NCI-H1694 treated with DMSO at 0.1 percent for 48 hours (cell line): Measurements from ENCODE around the gene ADCY3.
A peak's percentile ranks its signal among the peaks of the same experiment; 100 is the strongest.

Source experiments
- DNase-seq: peaks from one replicate; lab custom pipeline; 2025; lab: John Stamatoyannopoulos, UW

Gene ADCY3

GRCh38 chr2:24925815-24926214 is 5.8 kb upstream of the ADCY3 start:
- DNase-seq: no peak

GRCh38 chr2:24924732-24925131 is 4.7 kb upstream of the ADCY3 start:
- no peak for DNase-seq

- no peak for DNase-seq
Observed at GRCh38 chr2:24924266-24924665, 4.2 kb upstream of the ADCY3 start.

DNA sequence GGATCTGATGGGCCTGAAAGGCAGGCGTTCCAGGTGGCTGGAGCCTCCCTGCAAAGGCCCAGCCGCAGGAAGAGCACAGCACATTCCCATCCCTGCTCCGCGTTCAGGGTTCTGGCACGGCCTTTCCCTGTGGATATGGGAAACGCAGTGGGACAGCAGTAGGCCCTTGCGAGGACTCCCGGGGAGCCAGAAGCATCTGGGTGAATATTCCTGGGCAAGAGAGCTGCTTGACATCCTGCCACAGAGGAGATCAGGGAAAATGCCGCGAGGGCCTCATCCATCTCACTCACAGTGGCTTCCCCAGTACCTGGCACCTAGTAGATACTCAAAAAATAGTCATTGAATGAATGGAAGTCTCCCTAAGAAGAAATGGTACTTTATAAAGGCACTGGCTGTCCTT is 3.1 kb upstream of the ADCY3 start:
- no peak for DNase-seq

- DNase-seq: no peak
Observed at GRCh38 chr2:24922556-24922955, 2.5 kb upstream of the ADCY3 start.

GRCh38 chr2:24920809-24921441 is 888 bp upstream of the ADCY3 start:
- DNase-seq: peak; percentile 16

GRCh38 chr2:24919506-24920097 is 435 bp downstream of the ADCY3 start:
- peak; percentile 9 for DNase-seq

DNA sequence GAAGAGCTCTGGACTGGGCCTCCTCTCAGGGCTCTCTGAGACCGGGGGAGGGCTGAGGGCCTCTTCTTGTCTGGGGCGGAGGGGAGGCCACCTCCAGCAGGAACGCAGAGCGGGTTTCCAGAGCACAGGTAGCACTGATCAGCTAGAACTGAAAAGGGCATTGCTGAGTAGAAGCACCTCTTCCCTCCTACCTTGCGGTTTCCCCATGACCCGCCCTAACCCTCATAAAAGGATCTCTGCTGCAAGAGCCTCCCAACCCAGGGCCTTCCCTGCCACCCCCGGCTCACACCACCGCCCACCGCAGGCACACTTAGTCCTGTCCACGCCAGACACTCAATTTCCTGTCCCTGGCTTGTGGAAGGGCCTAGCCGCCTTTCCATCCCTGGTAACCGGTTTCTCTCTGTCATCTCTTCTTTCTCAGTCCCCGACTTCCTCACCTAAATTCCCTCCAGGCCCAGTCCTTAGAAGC is 966 bp downstream of the ADCY3 start:
- DNase-seq: no peak

DNA sequence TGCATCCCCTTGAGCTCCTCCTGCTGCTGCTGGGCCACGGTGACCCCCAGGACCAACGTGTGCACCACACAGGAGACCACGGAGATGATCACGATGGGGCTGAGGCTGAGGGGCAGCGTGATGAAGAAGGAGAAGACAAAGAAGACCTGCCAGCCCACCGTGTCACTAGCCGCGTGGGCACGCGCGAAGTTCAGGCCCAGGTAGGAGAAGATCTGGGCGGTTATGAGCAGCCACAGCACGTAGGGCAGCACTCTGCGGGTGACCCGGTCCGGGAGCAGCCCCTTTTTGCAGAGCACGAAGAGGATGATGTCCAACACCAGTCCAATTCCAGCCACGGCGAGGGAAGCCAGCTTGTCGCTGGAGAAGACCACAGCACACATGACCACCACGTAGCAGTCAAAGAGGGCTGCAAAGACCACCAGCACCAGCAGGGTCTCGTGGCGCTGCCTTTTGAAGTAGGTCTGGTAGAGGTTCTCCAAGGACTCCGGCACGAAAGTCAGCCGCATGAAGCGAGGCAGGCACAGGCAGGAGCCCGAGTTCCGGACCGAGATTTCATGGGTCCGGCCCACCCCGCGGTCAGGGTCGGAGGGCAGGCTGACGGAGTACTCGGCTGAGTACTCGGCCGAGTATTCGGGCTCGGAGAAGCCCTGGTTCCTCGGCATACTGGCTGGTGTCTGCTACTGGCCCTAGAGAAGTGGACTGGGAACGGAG is 1.6 kb downstream of the ADCY3 start:
- DNase-seq: no peak

DNA sequence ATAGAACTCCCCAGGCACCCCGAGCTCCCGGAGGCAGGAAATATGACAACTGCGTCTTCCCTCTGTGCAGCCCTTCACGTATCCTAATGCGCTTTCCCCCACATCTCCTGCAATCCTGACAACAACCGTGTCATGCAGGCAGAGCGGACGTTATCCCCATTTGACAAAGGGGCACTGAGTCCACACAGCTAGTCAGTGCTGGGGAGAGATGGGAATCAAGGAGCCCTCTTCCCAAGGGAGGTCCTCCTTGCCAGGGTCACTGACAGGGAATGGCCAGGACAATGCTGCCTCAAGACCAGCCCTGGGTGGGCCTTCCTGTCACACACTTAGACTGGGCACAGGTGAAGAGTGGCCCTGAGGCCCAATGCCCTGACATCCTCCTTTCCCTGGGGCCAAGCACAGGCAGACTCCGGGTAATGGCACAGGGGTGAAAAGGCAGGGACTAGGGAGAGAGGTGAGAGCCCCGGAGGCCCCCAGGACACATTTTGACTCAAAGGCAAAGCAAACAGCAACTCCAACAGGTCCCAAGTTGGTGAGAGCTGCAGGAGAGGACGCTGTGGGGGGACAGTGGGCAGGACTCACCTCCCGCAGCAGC is 2.2 kb downstream of the ADCY3 start:
- DNase-seq: no peak

DNA sequence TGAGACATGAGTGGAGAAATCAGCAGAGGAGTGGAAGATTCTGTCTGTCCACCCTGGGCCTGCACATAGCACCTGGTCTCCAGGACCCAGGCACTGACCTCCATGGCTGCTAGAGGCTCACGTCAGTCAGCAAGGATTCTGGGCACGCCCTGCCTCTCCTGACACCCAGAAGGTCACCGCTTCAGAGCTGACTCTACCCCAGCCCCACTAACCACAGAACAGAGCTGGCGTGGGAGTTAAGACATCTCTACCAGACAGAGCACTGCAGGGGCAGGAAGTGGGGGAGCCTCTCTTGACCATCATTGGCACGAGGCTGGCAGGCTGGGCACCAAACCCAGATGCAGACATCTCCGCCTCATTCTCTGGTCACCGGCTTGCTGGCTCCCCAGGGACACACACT is 3.0 kb downstream of the ADCY3 start:
- no peak for DNase-seq

GRCh38 chr2:24915796-24916195 is 4.2 kb downstream of the ADCY3 start:
- DNase-seq: no peak

DNA sequence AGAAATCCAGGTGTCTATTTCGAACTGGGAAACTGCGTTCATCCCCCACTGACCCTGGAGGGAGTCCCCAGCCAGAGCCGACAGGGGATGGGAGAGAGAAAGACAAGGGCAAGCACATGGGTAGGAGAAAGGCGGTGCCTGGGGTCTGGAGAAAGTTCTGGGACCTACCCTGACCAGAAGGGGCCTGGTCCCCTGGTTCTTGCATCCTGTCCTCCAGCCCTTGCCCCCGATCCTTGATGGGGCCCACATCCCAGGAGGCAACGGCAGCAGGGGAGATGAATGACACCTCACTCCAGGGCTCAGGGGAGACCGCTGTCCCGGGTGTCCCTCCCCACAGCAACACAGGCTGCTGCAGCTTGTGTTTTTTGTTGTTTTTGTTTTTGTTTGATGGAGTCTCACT is 4.9 kb downstream of the ADCY3 start:
- DNase-seq: no peak

GRCh38 chr2:24914713-24915112 is 5.3 kb downstream of the ADCY3 start:
- no peak for DNase-seq

DNA sequence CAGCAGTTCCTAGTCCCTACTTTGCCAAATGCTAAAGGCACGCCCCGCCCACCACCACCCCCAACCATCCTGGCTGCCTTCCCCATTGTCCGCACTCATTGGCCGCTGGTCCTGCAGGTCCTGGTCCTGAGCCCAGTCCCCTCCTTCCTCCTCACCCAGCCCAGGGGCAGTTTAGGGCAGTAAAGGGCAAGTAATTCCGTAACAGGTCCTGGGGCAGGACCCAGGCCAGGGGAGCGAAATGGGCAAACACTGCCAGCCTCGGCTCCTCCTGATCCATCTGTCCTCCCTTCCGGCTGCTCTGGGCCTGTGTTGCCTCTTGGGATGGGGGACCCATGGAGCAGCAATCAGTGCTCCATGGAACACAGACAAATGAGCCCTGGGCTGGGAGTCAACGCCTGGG is 6.1 kb downstream of the ADCY3 start:
- no peak for DNase-seq

DNA sequence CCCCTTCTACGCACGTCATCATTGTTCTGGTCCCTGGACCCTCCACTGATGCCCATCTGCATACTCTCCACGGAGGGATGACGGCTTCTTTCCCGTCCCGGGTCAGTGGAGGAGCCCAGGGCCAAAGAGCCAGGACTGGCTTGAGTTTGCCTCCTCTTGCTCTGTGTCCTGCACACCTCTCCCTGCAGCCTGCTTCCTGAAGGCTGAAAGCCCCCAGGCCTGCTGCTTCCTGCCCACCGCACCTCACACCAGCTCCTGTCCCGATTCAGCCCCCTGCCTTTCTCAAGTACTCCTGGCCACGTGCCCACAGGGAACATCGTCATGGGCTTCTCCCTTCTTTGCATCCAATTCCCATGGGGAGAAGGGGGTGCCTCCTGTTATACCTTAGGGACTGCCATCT is 7.1 kb downstream of the ADCY3 start:
- DNase-seq: no peak

GRCh38 chr2:24912523-24912922 is 7.5 kb downstream of the ADCY3 start:
- no peak for DNase-seq

DNA sequence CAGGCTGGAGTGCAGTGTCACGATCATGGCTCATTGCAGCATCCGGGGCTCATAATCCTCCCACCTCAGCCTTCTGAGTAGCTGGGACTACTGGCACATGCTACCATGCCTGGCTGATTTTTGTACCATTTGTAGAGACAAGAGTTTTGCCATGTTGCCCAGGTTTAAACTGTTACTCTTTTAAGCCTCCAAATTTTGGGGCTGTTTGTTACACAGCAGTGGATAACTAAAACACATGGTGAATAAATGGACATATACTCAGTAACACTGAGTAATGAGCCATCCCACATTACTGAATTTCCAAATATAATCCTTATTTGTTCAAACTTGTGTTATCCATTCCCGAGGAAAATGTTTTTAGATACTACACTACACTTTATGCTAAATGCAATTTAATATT is 9.8 kb downstream of the ADCY3 start:
- no peak for DNase-seq

DNA sequence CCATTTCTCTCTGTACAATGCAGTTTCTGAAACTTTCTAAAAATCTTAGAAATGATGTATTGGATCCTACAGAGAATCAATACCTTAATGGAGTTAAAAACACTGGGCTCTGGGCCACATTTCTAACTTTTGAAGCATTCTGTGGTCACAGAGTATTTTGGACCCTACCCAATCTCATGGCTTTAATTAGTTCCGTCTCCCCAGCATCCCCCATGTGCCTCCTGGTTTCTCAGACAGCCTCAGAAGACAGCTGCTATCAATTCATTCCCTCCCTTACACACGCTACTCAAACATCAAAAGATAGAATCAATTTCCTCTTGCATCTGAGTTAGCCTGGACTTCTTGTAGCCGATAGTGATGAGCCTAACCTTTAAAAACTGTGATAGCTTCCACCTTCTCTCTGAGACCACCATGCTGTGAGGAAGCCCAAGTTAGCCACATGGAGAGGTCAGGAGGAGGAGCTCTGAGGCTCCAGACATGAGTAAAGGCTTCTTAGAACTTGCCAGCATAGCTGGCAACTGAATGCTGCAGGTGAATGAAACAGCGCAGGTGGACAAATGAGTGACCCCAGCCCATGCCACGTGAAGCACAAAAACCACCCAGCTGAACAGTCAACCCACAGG is 10.4 kb downstream of the ADCY3 start:
- no peak for DNase-seq

- no peak for DNase-seq
Observed at GRCh38 chr2:24908461-24908901, 11.6 kb downstream of the ADCY3 start.

- DNase-seq: no peak
Observed at GRCh38 chr2:24907116-24907515, 12.9 kb downstream of the ADCY3 start.

DNA sequence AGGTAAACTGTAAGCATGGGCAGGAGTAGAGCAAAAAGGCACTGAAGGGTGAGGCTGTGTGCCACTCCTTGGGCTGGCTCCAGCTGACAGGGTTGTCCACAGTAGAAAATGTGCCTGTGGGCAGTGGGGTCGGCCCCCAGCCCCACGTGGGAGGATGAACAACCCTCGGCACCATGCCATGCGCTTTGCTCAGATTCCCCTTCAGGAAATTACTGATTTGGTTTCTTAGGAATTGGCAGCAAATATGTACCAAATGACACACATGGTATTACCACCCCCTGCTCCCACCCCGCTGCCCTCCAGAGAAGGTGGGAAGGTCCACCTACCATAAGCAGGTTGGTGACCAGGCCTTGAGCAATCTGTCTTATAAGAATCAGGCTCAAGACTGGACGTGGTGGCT is 13.6 kb downstream of the ADCY3 start:
- DNase-seq: no peak
